ENCODE measurements around the gene PYGB.
A peak's percentile ranks its signal among the peaks of the same experiment; 100 is the strongest.

PYGB gene

GRCh38 chr20:25221592-25222460 is 26.1 kb upstream of the PYGB start:
- no peak for DNase-seq (ENCODE audit: low read depth)
- TF ChIP-seq CTCF (IDR thresholded peaks at IDR 0.05; ENCODE audit: low read depth, low read length) (no peak), POLR2A (IDR thresholded peaks at IDR 0.05; ENCODE audit: extremely low read depth, insufficient read length) (no peak), MYC (IDR thresholded peaks at IDR 0.05; ENCODE audit: low read depth, low read length) (no peak), MAX (IDR thresholded peaks at IDR 0.05; ENCODE audit: low read depth, low read length) (no peak)
- H3K4me3 ChIP-seq (ENCODE audit: low read depth, low read length) = no peak overlapping the region

- DNase-seq (ENCODE audit: low read depth) = peak; percentile 26
- H3K4me3 ChIP-seq (ENCODE audit: low read depth, low read length) = no peak overlapping the region
Observed at GRCh38 chr20:25222461-25223178, 25.3 kb upstream of the PYGB start.

GRCh38 chr20:25223179-25223661 is 24.7 kb upstream of the PYGB start:
- DNase-seq (ENCODE audit: low read depth) = peak; percentile 90
- H3K4me3 ChIP-seq (ENCODE audit: low read depth, low read length) = no peak overlapping the region
- TF ChIP-seq CTCF (IDR thresholded peaks at IDR 0.05; ENCODE audit: low read depth, low read length) (no peak), MAX (IDR thresholded peaks at IDR 0.05; ENCODE audit: low read depth, low read length) (peak; percentile 16; the same call in 1 of the 2 replicates), MYC (IDR thresholded peaks at IDR 0.05; ENCODE audit: low read depth, low read length) (0 out of 2 replicates have a peak, but pooled peaks have one; percentile 4), POLR2A (IDR thresholded peaks at IDR 0.05; ENCODE audit: extremely low read depth, insufficient read length) (no peak)

More at GRCh38 chr20:25222461-25223178, 25.3 kb upstream of the PYGB start:
- TF ChIP-seq CTCF (IDR thresholded peaks at IDR 0.05; ENCODE audit: low read depth, low read length) = no peak
- no peak; the same call in 1 of the 2 replicates for TF ChIP-seq MYC (IDR thresholded peaks at IDR 0.05; ENCODE audit: low read depth, low read length)
- TF ChIP-seq MAX (IDR thresholded peaks at IDR 0.05; ENCODE audit: low read depth, low read length) = no peak
- no peak for TF ChIP-seq POLR2A (IDR thresholded peaks at IDR 0.05; ENCODE audit: extremely low read depth, insufficient read length)

- no peak for TF ChIP-seq MYC (IDR thresholded peaks at IDR 0.05; ENCODE audit: low read depth, low read length)
- TF ChIP-seq CTCF (IDR thresholded peaks at IDR 0.05; ENCODE audit: low read depth, low read length) = no peak
- no peak for TF ChIP-seq MAX (IDR thresholded peaks at IDR 0.05; ENCODE audit: low read depth, low read length)
- no peak for TF ChIP-seq POLR2A (IDR thresholded peaks at IDR 0.05; ENCODE audit: extremely low read depth, insufficient read length)
- no peak for DNase-seq (ENCODE audit: low read depth)
- no peak overlapping the region for H3K4me3 ChIP-seq (ENCODE audit: low read depth, low read length)
Observed at GRCh38 chr20:25223765-25224720, 23.8 kb upstream of the PYGB start.

- TF ChIP-seq POLR2A (IDR thresholded peaks at IDR 0.05; ENCODE audit: extremely low read depth, insufficient read length) = no peak
- no peak for TF ChIP-seq MAX (IDR thresholded peaks at IDR 0.05; ENCODE audit: low read depth, low read length)
- no peak for TF ChIP-seq CTCF (IDR thresholded peaks at IDR 0.05; ENCODE audit: low read depth, low read length)
- DNase-seq (ENCODE audit: low read depth) = no peak
- H3K4me3 ChIP-seq (ENCODE audit: low read depth, low read length) = no peak overlapping the region
Observed at GRCh38 chr20:25224941-25225340, 22.9 kb upstream of the PYGB start.
